HEK293 (cell line): Measurements from ENCODE around the gene HOTAIR.

Experiments
- CTCF ChIP-seq: fragments of 450-650 bp; formaldehyde crosslinking; IDR thresholded peaks from 2 replicates; pipeline ENCODE4 v1.5.1; 2016; ENCODE audit warnings: missing biosample characterization, missing genetic modification characterization
- HOXA7 ChIP-seq: sonication (generic); formaldehyde crosslinking; IDR thresholded peaks from 2 replicates; pipeline ENCODE4 v1.8.1; 2022; ENCODE audit warnings: missing genetic modification reagents, borderline replicate concordance
- MYNN ChIP-seq: fragments of 450-650 bp; formaldehyde crosslinking; IDR thresholded peaks from 2 replicates; pipeline ENCODE4 v1.5.1; 2016; ENCODE audit warnings: missing biosample characterization, missing genetic modification characterization, borderline replicate concordance
- OSR2 ChIP-seq: fragments of 450-650 bp; formaldehyde crosslinking; IDR thresholded peaks from 2 replicates; pipeline ENCODE4 v1.5.1; 2016; ENCODE audit warnings: missing biosample characterization, missing genetic modification characterization
- SETDB1 ChIP-seq: IDR thresholded peaks from one replicate; pipeline ENCODE4 v1.6.1; 2017; ENCODE audit warnings: mild to moderate bottlenecking, low read length, moderate library complexity, mixed read lengths; ENCODE audit not compliant: insufficient read length
- SP2 ChIP-seq: fragments of 450-650 bp; formaldehyde crosslinking; IDR thresholded peaks from 2 replicates; pipeline ENCODE4 v1.5.1; 2016; ENCODE audit warnings: missing biosample characterization, missing genetic modification characterization
- ZNF544 ChIP-seq: fragments of 450-650 bp; formaldehyde crosslinking; IDR thresholded peaks from 2 replicates; pipeline ENCODE4 v1.5.0; 2017; ENCODE audit warnings: missing biosample characterization, missing genetic modification characterization
- ZNF639 ChIP-seq: fragments of 450-650 bp; formaldehyde crosslinking; IDR thresholded peaks from 2 replicates; pipeline ENCODE4 v1.5.1; 2016; ENCODE audit warnings: missing biosample characterization, missing genetic modification characterization
- ZNF654 ChIP-seq: fragments of 450-650 bp; formaldehyde crosslinking; IDR thresholded peaks from 2 replicates; pipeline ENCODE4 v1.5.1; 2016; ENCODE audit warnings: low read depth, missing biosample characterization, missing genetic modification characterization
- ZSCAN18 ChIP-seq: fragments of 450-650 bp; formaldehyde crosslinking; IDR thresholded peaks from 2 replicates; pipeline ENCODE4 v1.5.1; 2016; ENCODE audit warnings: missing biosample characterization, missing genetic modification characterization

- TF ChIP-seq MYNN: no peak
- peak; percentile 38; the same call in 1 of the 2 replicates for TF ChIP-seq OSR2
- no peak for TF ChIP-seq CTCF (tag by site-specific recombination)
- no peak for TF ChIP-seq ZNF544
- TF ChIP-seq SETDB1: no peak
- no peak for TF ChIP-seq ZNF639
- 0 out of 2 replicates have a peak, but pooled peaks have one; percentile 3 for TF ChIP-seq ZNF654 (tag by site-specific recombination)
- no peak for TF ChIP-seq HOXA7 (CRISPR knock-in tag)
- TF ChIP-seq SP2 (tag by site-specific recombination): no peak
- TF ChIP-seq ZSCAN18 (tag by site-specific recombination): no peak
Measured at GRCh38 chr12:53990311-53991076, 15.7 kb upstream of the HOTAIR start.
